K562 (cell line): ENCODE measurements around the gene TMEM208.

ENCODE experiments used
- BMI1 ChIP-seq: fragments of 150-350 bp; IDR thresholded peaks from 2 replicates; pipeline ENCODE4 v1.6.1; 2014; ENCODE audit warnings: low read length
- CBFA2T3 ChIP-seq: fragments of 450-650 bp; IDR thresholded peaks from 2 replicates; pipeline ENCODE4 v1.6.1; 2017
- IFI16 ChIP-seq: fragments of 250-450 bp; sonication (Bioruptor Pico); IDR thresholded peaks from 2 replicates; pipeline ENCODE4 v2.1.2; 2022; ENCODE audit warnings: mild to moderate bottlenecking, inconsistent platforms
- MAFG ChIP-seq: fragments of 450-650 bp; conservative IDR thresholded peaks from 2 replicates; pipeline ENCODE4 v1.6.1; 2016; ENCODE audit warnings: missing genetic modification characterization, missing compliant biosample characterization
- MEF2D ChIP-seq: conservative IDR thresholded peaks from 2 replicates; pipeline ENCODE4 v1.6.1; 2016; ENCODE audit warnings: low read depth, missing genetic modification characterization, missing compliant biosample characterization
- OTX1 ChIP-seq: fragments of 450-650 bp; formaldehyde crosslinking; IDR thresholded peaks from 2 replicates; pipeline ENCODE4 v1.4.0; 2022; ENCODE audit warnings: mild to moderate bottlenecking
- ZKSCAN1 ChIP-seq: fragments of 150-350 bp; IDR thresholded peaks from 2 replicates; pipeline ENCODE4 v1.6.1; 2016; ENCODE audit warnings: low read depth, low read length
- ZNF175 ChIP-seq: fragments of 200-800 bp; sonication (Bioruptor generic); IDR thresholded peaks from 2 replicates; pipeline ENCODE4 v1.6.1; 2016; ENCODE audit warnings: low read depth, mild to moderate bottlenecking, missing genetic modification characterization, missing compliant biosample characterization
- ZNF583 ChIP-seq: fragments of 250-450 bp; sonication (Bioruptor Pico); IDR thresholded peaks from 2 replicates; pipeline ENCODE4 v1.4.0; 2020
- TF ChIP-seq, protein P1 (sequence below), 3 experiments: IDR thresholded peaks in 2 of 3; conservative IDR thresholded peaks in 1 of 3; 2 replicates each; pipeline ENCODE4 v1.5.1; 2011 to 2012; ENCODE audit warnings: low read length in 3 of 3, mild to moderate bottlenecking in 3 of 3, control low read depth in 2 of 3, improper control_type of control experiment in 1 of 3, inconsistent platforms in 1 of 3, low read depth in 1 of 3, mixed read lengths in 1 of 3, moderate library complexity in 1 of 3; ENCODE audit not compliant: insufficient read depth in 2 of 3

DNA sequence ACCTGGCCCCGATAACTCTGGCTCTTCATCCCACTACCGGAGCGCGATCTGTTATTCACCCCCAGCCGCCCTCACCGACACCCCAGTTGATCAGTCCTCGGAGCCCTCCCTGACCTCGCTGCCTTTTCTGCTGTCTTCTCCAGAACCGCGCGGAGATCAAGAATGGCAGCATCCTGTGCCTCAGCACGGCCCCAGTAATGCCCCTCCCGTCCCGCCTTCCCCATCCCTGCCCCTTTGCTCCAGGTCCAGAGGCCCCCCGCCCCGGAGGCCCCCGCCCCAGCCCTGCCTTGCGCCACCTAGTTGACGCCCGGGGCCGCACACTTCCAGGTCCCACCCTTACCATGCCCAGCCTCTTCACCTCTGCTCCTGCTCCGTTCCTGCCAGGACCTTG lies 27.1 kb upstream of the TMEM208 start:
- TF ChIP-seq ZNF175 (CRISPR knock-in tag) (no peak), MAFG (no peak), MEF2D (no peak), BMI1 (no peak), ZNF583 (no peak), CBFA2T3 (no peak), ZKSCAN1 (no peak), IFI16 (CRISPR knock-in tag) (no peak), OTX1 (no peak)
- TF ChIP-seq, protein P1, sequence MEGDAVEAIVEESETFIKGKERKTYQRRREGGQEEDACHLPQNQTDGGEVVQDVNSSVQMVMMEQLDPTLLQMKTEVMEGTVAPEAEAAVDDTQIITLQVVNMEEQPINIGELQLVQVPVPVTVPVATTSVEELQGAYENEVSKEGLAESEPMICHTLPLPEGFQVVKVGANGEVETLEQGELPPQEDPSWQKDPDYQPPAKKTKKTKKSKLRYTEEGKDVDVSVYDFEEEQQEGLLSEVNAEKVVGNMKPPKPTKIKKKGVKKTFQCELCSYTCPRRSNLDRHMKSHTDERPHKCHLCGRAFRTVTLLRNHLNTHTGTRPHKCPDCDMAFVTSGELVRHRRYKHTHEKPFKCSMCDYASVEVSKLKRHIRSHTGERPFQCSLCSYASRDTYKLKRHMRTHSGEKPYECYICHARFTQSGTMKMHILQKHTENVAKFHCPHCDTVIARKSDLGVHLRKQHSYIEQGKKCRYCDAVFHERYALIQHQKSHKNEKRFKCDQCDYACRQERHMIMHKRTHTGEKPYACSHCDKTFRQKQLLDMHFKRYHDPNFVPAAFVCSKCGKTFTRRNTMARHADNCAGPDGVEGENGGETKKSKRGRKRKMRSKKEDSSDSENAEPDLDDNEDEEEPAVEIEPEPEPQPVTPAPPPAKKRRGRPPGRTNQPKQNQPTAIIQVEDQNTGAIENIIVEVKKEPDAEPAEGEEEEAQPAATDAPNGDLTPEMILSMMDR (IDR thresholded peaks at IDR 0.05 in 2 of 3, conservative IDR thresholded peaks at IDR 0.05 in 1 of 3; ENCODE audit: insufficient read depth in 2 of 3, low read depth in 1 of 3, low read length in 3 of 3), result no peak
